ENCODE results near the gene PGBD5.

PGBD5 gene

GRCh38 chr1:230278376-230278775 is 147.8 kb downstream of the PGBD5 start:
- DNase-seq (ENCODE audit: insufficient read length, low spot score) (no peak), FAIRE-seq (no peak)
- TF ChIP-seq CTCF (IDR thresholded peaks at IDR 0.05; ENCODE audit: insufficient read depth, missing control alignments), result no peak

- FAIRE-seq, result no peak
- no peak for TF ChIP-seq CTCF (IDR thresholded peaks at IDR 0.05; ENCODE audit: insufficient read depth, missing control alignments)
- no peak for DNase-seq (ENCODE audit: insufficient read length, low spot score)
Measured at GRCh38 chr1:230277201-230278025, 148.7 kb downstream of the PGBD5 start.

GRCh38 chr1:230276401-230276800 is 149.7 kb downstream of the PGBD5 start:
- FAIRE-seq (no peak), DNase-seq (ENCODE audit: insufficient read length, low spot score) (no peak)
- TF ChIP-seq CTCF (IDR thresholded peaks at IDR 0.05; ENCODE audit: insufficient read depth, missing control alignments), result no peak

- no peak for TF ChIP-seq CTCF (IDR thresholded peaks at IDR 0.05; ENCODE audit: insufficient read depth, missing control alignments)
- no peak for DNase-seq (ENCODE audit: insufficient read length, low spot score)
- no peak for FAIRE-seq
Measured at GRCh38 chr1:230274254-230274653, 151.9 kb downstream of the PGBD5 start.

- DNase-seq (ENCODE audit: insufficient read length, low spot score), result no peak
- FAIRE-seq, result no peak
- no peak for TF ChIP-seq CTCF (IDR thresholded peaks at IDR 0.05; ENCODE audit: insufficient read depth, missing control alignments)
Measured at GRCh38 chr1:230273141-230273710, 152.9 kb downstream of the PGBD5 start.

- DNase-seq (ENCODE audit: insufficient read length, low spot score) (no peak), FAIRE-seq (no peak)
- no peak for TF ChIP-seq CTCF (IDR thresholded peaks at IDR 0.05; ENCODE audit: insufficient read depth, missing control alignments)
Measured at GRCh38 chr1:230272557-230272956, 153.6 kb downstream of the PGBD5 start.
